Measurements from ENCODE around the gene DOHH.

DNA sequence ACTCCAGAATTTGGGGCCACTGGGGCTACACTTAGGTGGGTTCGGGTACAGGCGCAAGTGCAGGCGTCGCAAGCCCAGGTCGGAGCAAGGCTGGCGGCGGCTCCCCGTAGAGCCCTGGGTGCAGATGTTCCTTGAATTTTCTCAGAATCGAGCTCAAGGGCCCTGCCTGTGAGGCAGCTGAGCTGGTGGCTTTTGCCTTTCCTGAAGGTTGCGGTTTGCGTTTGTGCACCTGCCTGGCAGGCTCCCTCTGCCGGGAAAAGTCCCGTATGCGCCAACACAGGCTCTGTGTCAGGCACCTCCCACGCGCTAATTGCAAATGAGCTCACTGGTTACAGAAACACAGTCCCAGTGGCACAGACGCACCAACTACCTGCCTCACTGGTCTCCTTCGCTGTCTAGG is 5.9 kb downstream of the DOHH start:
- TF ChIP-seq RAD21 (IDR thresholded peaks at IDR 0.05; ENCODE audit: low read depth), result no peak
- TF ChIP-seq, protein P1, sequence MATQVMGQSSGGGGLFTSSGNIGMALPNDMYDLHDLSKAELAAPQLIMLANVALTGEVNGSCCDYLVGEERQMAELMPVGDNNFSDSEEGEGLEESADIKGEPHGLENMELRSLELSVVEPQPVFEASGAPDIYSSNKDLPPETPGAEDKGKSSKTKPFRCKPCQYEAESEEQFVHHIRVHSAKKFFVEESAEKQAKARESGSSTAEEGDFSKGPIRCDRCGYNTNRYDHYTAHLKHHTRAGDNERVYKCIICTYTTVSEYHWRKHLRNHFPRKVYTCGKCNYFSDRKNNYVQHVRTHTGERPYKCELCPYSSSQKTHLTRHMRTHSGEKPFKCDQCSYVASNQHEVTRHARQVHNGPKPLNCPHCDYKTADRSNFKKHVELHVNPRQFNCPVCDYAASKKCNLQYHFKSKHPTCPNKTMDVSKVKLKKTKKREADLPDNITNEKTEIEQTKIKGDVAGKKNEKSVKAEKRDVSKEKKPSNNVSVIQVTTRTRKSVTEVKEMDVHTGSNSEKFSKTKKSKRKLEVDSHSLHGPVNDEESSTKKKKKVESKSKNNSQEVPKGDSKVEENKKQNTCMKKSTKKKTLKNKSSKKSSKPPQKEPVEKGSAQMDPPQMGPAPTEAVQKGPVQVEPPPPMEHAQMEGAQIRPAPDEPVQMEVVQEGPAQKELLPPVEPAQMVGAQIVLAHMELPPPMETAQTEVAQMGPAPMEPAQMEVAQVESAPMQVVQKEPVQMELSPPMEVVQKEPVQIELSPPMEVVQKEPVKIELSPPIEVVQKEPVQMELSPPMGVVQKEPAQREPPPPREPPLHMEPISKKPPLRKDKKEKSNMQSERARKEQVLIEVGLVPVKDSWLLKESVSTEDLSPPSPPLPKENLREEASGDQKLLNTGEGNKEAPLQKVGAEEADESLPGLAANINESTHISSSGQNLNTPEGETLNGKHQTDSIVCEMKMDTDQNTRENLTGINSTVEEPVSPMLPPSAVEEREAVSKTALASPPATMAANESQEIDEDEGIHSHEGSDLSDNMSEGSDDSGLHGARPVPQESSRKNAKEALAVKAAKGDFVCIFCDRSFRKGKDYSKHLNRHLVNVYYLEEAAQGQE (IDR thresholded peaks at IDR 0.05; ENCODE audit: low read depth), result no peak
- no peak for TF ChIP-seq EGR1 (IDR thresholded peaks at IDR 0.05)
- TF ChIP-seq EP300 (IDR thresholded peaks at IDR 0.05; ENCODE audit: borderline replicate concordance), result no peak
- TF ChIP-seq TCF12 (IDR thresholded peaks at IDR 0.05; ENCODE audit: low read depth), result no peak
- TF ChIP-seq, protein P2, sequence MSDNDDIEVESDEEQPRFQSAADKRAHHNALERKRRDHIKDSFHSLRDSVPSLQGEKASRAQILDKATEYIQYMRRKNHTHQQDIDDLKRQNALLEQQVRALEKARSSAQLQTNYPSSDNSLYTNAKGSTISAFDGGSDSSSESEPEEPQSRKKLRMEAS (IDR thresholded peaks at IDR 0.05), result no peak
- TF ChIP-seq TEAD4 (IDR thresholded peaks at IDR 0.05), result no peak
- no peak for TF ChIP-seq CREB1 (IDR thresholded peaks at IDR 0.05; ENCODE audit: low read depth)
- TF ChIP-seq ZBTB7A (IDR thresholded peaks at IDR 0.05; ENCODE audit: low read depth), result no peak
- no peak for TF ChIP-seq FOXM1 (IDR thresholded peaks at IDR 0.05; ENCODE audit: borderline replicate concordance, low read depth)
- TF ChIP-seq, protein P3, sequence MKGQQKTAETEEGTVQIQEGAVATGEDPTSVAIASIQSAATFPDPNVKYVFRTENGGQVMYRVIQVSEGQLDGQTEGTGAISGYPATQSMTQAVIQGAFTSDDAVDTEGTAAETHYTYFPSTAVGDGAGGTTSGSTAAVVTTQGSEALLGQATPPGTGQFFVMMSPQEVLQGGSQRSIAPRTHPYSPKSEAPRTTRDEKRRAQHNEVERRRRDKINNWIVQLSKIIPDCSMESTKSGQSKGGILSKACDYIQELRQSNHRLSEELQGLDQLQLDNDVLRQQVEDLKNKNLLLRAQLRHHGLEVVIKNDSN (IDR thresholded peaks at IDR 0.05), result no peak
